SK-N-SH (cell line): ENCODE measurements around the gene TPMT.

Source experiments
- CHD2 ChIP-seq: fragments of 150-350 bp; IDR thresholded peaks from 2 replicates; pipeline ENCODE4 v1.6.1; 2018; ENCODE audit warnings: low read length; ENCODE audit not compliant: partially characterized antibody
- EP300 ChIP-seq, 2 experiments: IDR thresholded peaks; 2 replicates each; pipeline versions ENCODE4 v1.4.0 to v1.6.1; 2012; ENCODE audit warnings: borderline replicate concordance in 1 of 2, low read depth in 1 of 2, low read length in 1 of 2
- EZH2phosphoT487 ChIP-seq: fragments of 200-600 bp; sonication (generic); IDR thresholded peaks from 2 replicates; pipeline ENCODE4 v1.6.1; 2017; ENCODE audit warnings: low read depth, mixed run types, mild to moderate bottlenecking, antibody characterized with exemption, moderate library complexity, borderline replicate concordance
- GABPA ChIP-seq: IDR thresholded peaks from 2 replicates; pipeline ENCODE4 v1.4.0; 2012; ENCODE audit warnings: low read depth, mild to moderate bottlenecking
- GATA2 ChIP-seq: sonication (generic); formaldehyde crosslinking; IDR thresholded peaks from 2 replicates; pipeline ENCODE4 v1.5.0; 2020; ENCODE audit warnings: mild to moderate bottlenecking, missing genetic modification reagents
- JUND ChIP-seq: IDR thresholded peaks from 2 replicates; pipeline ENCODE4 v1.4.0; 2012
- MXI1 ChIP-seq: IDR thresholded peaks from 2 replicates; pipeline ENCODE4 v1.6.1; 2012; ENCODE audit warnings: mild to moderate bottlenecking, low read depth, low read length, improper control_type of control experiment
- NFIC ChIP-seq: IDR thresholded peaks from 2 replicates; pipeline ENCODE4 v1.4.0; 2012; ENCODE audit warnings: borderline replicate concordance
- RAD21 ChIP-seq: IDR thresholded peaks from 2 replicates; pipeline ENCODE4 v1.6.1; 2012; ENCODE audit warnings: mild to moderate bottlenecking, low read length
- SIN3A ChIP-seq: IDR thresholded peaks from 2 replicates; pipeline ENCODE4 v1.6.1; 2012; ENCODE audit warnings: low read depth, mild to moderate bottlenecking, low read length, moderate library complexity, borderline replicate concordance
- TAF1 ChIP-seq: IDR thresholded peaks from 2 replicates; pipeline ENCODE4 v1.6.1; 2012; ENCODE audit warnings: low read depth, mild to moderate bottlenecking, low read length, moderate library complexity, borderline replicate concordance
- TEAD4 ChIP-seq: IDR thresholded peaks from 2 replicates; pipeline ENCODE4 v1.4.0; 2012; ENCODE audit warnings: mild to moderate bottlenecking, borderline replicate concordance; ENCODE audit not compliant: insufficient read depth
- TF ChIP-seq, protein P1 (sequence below): fragments of 200-600 bp; sonication (generic); IDR thresholded peaks from 2 replicates; pipeline ENCODE4 v1.6.1; 2017; ENCODE audit warnings: antibody characterized with exemption, mild to moderate bottlenecking, moderate library complexity
- TF ChIP-seq, protein P2 (sequence below): IDR thresholded peaks from 2 replicates; pipeline ENCODE4 v1.4.0; 2012; ENCODE audit warnings: low read depth, borderline replicate concordance

DNA sequence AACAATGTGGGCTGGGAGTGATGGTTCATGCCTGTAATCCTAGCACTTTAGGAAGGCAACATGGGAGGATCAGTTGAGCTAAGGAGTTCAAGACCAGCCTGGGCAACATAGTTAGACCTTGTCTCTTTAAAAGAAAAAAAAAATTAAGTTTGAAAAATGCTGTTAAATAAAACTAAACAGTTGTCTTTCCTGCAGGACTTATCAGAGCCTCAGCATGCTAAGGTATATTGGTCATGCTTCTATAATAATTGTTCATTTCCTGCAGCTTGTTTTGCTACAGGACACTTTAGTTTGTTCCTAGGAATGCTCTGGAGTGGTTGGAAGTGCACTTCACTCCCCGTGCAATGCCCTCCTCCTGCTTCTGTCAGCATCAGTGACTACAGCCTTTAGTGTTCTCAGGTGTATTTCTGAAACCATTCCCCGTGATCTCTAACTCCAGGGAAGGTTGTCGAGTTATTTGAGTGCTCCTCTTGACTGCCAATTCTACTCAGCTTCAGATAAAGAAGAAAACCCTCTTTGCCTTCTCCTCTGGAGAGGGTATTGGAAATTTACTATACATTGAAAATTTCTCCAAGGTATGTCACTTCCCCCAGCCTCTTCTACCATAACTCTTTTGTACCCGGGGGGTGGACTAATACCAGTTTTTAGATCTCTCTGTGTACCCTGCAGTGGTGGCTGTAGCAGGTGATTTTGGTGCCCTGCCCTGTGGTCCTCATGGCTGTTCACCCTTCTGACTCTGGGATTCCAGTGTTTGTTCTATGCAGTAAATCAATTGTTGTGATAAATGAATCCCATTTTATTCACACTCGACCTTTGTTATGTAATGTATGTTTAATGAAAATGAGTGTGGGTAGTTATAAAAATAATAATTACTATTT lies 66.2 kb downstream of the TPMT start:
- TF ChIP-seq, protein P1, sequence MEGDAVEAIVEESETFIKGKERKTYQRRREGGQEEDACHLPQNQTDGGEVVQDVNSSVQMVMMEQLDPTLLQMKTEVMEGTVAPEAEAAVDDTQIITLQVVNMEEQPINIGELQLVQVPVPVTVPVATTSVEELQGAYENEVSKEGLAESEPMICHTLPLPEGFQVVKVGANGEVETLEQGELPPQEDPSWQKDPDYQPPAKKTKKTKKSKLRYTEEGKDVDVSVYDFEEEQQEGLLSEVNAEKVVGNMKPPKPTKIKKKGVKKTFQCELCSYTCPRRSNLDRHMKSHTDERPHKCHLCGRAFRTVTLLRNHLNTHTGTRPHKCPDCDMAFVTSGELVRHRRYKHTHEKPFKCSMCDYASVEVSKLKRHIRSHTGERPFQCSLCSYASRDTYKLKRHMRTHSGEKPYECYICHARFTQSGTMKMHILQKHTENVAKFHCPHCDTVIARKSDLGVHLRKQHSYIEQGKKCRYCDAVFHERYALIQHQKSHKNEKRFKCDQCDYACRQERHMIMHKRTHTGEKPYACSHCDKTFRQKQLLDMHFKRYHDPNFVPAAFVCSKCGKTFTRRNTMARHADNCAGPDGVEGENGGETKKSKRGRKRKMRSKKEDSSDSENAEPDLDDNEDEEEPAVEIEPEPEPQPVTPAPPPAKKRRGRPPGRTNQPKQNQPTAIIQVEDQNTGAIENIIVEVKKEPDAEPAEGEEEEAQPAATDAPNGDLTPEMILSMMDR = no peak
- no peak for TF ChIP-seq RAD21
- no peak for TF ChIP-seq MXI1
- no peak for TF ChIP-seq TAF1
- no peak for TF ChIP-seq SIN3A
- no peak for TF ChIP-seq TEAD4
- TF ChIP-seq NFIC = no peak
- TF ChIP-seq GATA2 (CRISPR knock-in tag) = no peak
- TF ChIP-seq, protein P2, sequence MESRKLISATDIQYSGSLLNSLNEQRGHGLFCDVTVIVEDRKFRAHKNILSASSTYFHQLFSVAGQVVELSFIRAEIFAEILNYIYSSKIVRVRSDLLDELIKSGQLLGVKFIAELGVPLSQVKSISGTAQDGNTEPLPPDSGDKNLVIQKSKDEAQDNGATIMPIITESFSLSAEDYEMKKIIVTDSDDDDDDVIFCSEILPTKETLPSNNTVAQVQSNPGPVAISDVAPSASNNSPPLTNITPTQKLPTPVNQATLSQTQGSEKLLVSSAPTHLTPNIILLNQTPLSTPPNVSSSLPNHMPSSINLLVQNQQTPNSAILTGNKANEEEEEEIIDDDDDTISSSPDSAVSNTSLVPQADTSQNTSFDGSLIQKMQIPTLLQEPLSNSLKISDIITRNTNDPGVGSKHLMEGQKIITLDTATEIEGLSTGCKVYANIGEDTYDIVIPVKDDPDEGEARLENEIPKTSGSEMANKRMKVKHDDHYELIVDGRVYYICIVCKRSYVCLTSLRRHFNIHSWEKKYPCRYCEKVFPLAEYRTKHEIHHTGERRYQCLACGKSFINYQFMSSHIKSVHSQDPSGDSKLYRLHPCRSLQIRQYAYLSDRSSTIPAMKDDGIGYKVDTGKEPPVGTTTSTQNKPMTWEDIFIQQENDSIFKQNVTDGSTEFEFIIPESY = no peak
- no peak for TF ChIP-seq GABPA
- no peak for TF ChIP-seq EP300 (IDR thresholded peaks at IDR 0.05; ENCODE audit: borderline replicate concordance in 1 of 2, low read depth in 1 of 2, low read length in 1 of 2)
- TF ChIP-seq EZH2phosphoT487 = no peak
- no peak for TF ChIP-seq JUND
- no peak for TF ChIP-seq CHD2
